H9 (cell line): ENCODE measurements around the gene TENT5A. TPM values are rescaled to one million over a fixed set of nuclear protein-coding genes. Genes with fewer than 3 reads are reported as not detected.

Experiments used
- DNase-seq: peaks from one replicate; pipeline ENCODE4 v3.0.0-alpha.2; 2017
- H2AFZ ChIP-seq: one replicate; pipeline ENCODE4 v1.6.1; 2013; ENCODE audit warnings: mild to moderate bottlenecking, low read length, control low read depth, moderate library complexity
- H2AK5ac ChIP-seq: 2 replicates; pipeline ENCODE4 v1.6.1; 2013; ENCODE audit warnings: low read length, control low read depth, mixed read lengths; ENCODE audit not compliant: insufficient read length
- H2BK120ac ChIP-seq: one replicate; pipeline ENCODE4 v1.6.1; 2013; ENCODE audit warnings: low read depth, mild to moderate bottlenecking, low read length, control low read depth, inconsistent platforms; ENCODE audit not compliant: poor library complexity, severe bottlenecking
- H2BK12ac ChIP-seq: 2 replicates; pipeline ENCODE4 v1.6.1; 2013; ENCODE audit warnings: low read length, control low read depth, mixed read lengths, low read depth; ENCODE audit not compliant: insufficient read length
- H2BK15ac ChIP-seq: 2 replicates; pipeline ENCODE4 v1.6.1; 2013; ENCODE audit warnings: low read depth, low read length, control low read depth
- H2BK20ac ChIP-seq: one replicate; pipeline ENCODE4 v1.6.1; 2013; ENCODE audit warnings: low read depth, mild to moderate bottlenecking, low read length, control low read depth, inconsistent platforms; ENCODE audit not compliant: poor library complexity, severe bottlenecking
- H2BK5ac ChIP-seq: 2 replicates; pipeline ENCODE4 v1.6.1; 2013; ENCODE audit warnings: low read length, control low read depth, mixed read lengths; ENCODE audit not compliant: insufficient read length
- H3K14ac ChIP-seq: 2 replicates; pipeline ENCODE4 v1.6.1; 2013; ENCODE audit warnings: low read length, control low read depth; ENCODE audit not compliant: insufficient read depth
- H3K18ac ChIP-seq: 2 replicates; pipeline ENCODE4 v1.6.1; 2013; ENCODE audit warnings: low read depth, mild to moderate bottlenecking, mixed read lengths, low read length, control low read depth; ENCODE audit not compliant: insufficient read length
- H3K23ac ChIP-seq: 2 replicates; pipeline ENCODE4 v1.6.1; 2013; ENCODE audit warnings: low read length, control low read depth, mixed read lengths, low read depth; ENCODE audit not compliant: insufficient read length
- H3K23me2 ChIP-seq: 2 replicates; pipeline ENCODE4 v1.6.1; 2013; ENCODE audit warnings: low read depth, mild to moderate bottlenecking, mixed read lengths, low read length, control low read depth; ENCODE audit not compliant: insufficient read length, poor library complexity, severe bottlenecking
- H3K27ac ChIP-seq: 2 replicates; pipeline ENCODE4 v1.5.1; 2013; ENCODE audit warnings: low read length, control low read depth, mixed read lengths, low read depth; ENCODE audit not compliant: insufficient read length
- H3K27me3 ChIP-seq: 2 replicates; pipeline ENCODE4 v1.6.1; 2013; ENCODE audit warnings: low read length, control low read depth, inconsistent platforms; ENCODE audit not compliant: insufficient read depth
- H3K4ac ChIP-seq: 2 replicates; pipeline ENCODE4 v1.6.1; 2013; ENCODE audit warnings: low read depth, mild to moderate bottlenecking, control low read depth, inconsistent platforms, low read length, moderate library complexity
- H3K4me1 ChIP-seq: 2 replicates; pipeline ENCODE4 v1.6.1; 2013; ENCODE audit warnings: low read length, control low read depth, inconsistent platforms; ENCODE audit not compliant: insufficient read depth
- H3K4me2 ChIP-seq: 2 replicates; pipeline ENCODE4 v1.6.1; 2013; ENCODE audit warnings: low read length, control low read depth, mixed read lengths; ENCODE audit not compliant: insufficient read length, insufficient read depth
- H3K56ac ChIP-seq: 2 replicates; pipeline ENCODE4 v1.6.1; 2013; ENCODE audit warnings: low read depth, mild to moderate bottlenecking, mixed read lengths, low read length, control low read depth; ENCODE audit not compliant: insufficient read length
- H3K79me1 ChIP-seq: 2 replicates; pipeline ENCODE4 v1.6.1; 2013; ENCODE audit warnings: low read depth, mild to moderate bottlenecking, moderate library complexity, low read length, control low read depth, inconsistent platforms; ENCODE audit not compliant: insufficient read depth, poor library complexity, severe bottlenecking
- H3K79me2 ChIP-seq: 2 replicates; pipeline ENCODE4 v1.6.1; 2013; ENCODE audit warnings: low read length, control low read depth, inconsistent platforms; ENCODE audit not compliant: insufficient read depth
- H3K9ac ChIP-seq: 2 replicates; pipeline ENCODE4 v1.6.1; 2013; ENCODE audit warnings: low read length, control low read depth, mixed read lengths; ENCODE audit not compliant: insufficient read length; ENCODE audit errors: extremely low read depth
- H3K9me3 ChIP-seq: one replicate; pipeline ENCODE4 v1.6.1; 2013; ENCODE audit warnings: low read depth, low read length, inconsistent platforms; ENCODE audit not compliant: control insufficient read depth
- H3T11ph ChIP-seq: one replicate; pipeline ENCODE4 v1.6.1; 2013; ENCODE audit warnings: mild to moderate bottlenecking, low read length, control low read depth, inconsistent platforms
- H4K20me1 ChIP-seq: one replicate; pipeline ENCODE4 v1.6.1; 2013; ENCODE audit not compliant: control insufficient read depth, insufficient read length, insufficient read depth
- H4K5ac ChIP-seq: 2 replicates; pipeline ENCODE4 v1.6.1; 2013; ENCODE audit warnings: low read depth, mild to moderate bottlenecking, mixed read lengths, low read length, control low read depth; ENCODE audit not compliant: insufficient read length
- H4K8ac ChIP-seq: replicated peaks from 2 replicates; pipeline ENCODE4 v1.6.1; 2013; ENCODE audit warnings: low read length, control low read depth, mixed read lengths, low read depth; ENCODE audit not compliant: insufficient read length
- H4K91ac ChIP-seq: 2 replicates; pipeline ENCODE4 v1.6.1; 2013; ENCODE audit warnings: low read depth, mild to moderate bottlenecking, moderate library complexity, mixed read lengths, low read length, control low read depth; ENCODE audit not compliant: insufficient read length
- H3K27ac Mint-ChIP-seq, 3 experiments: 2 replicates in 2 of 3; 3 replicates in 1 of 3; pipeline ENCODE4 v1.8.0; 2020 to 2021; ENCODE audit warnings: mixed read lengths in 3 of 3, mild to moderate bottlenecking in 1 of 3, moderate library complexity in 1 of 3
- H3K27me3 Mint-ChIP-seq: 2 replicates; pipeline ENCODE4 v1.8.0; 2021; ENCODE audit warnings: low read depth, mild to moderate bottlenecking, moderate library complexity, mixed read lengths
- H3K36me3 Mint-ChIP-seq, 3 experiments: 2 replicates in 2 of 3; 3 replicates in 1 of 3; pipeline ENCODE4 v1.8.0; 2020 to 2021; ENCODE audit warnings: low read depth in 3 of 3, mixed read lengths in 3 of 3; ENCODE audit not compliant: insufficient read depth in 1 of 3
- H3K4me1 Mint-ChIP-seq, 2 experiments: 2 replicates each; pipeline ENCODE4 v1.8.0; 2020; ENCODE audit warnings: mixed read lengths in 2 of 2
- H3K4me3 Mint-ChIP-seq, 2 experiments: 2 replicates in 1 of 2; 3 replicates in 1 of 2; pipeline ENCODE4 v1.8.0; 2020 to 2021; ENCODE audit warnings: mild to moderate bottlenecking in 2 of 2, mixed read lengths in 2 of 2, moderate library complexity in 1 of 2
- H3K9me3 Mint-ChIP-seq, 2 experiments: 2 replicates in 1 of 2; 3 replicates in 1 of 2; pipeline ENCODE4 v1.8.0; 2020; ENCODE audit warnings: mild to moderate bottlenecking in 2 of 2, mixed read lengths in 2 of 2, moderate library complexity in 1 of 2
- WGBS: extraction: QIAGEN DNeasy Blood & Tissue Kit; methylation state at CpG from one replicate; pipeline ENCODE4 v1.1.7; 2013; ENCODE audit warnings: missing lambda C conversion rate, low lambda C conversion rate, mixed read lengths; ENCODE audit not compliant: insufficient read length; ENCODE audit errors: extremely low coverage; 5-methylcytosine and 5-hydroxymethylcytosine counted together
- total RNA-seq: library from RNA; stranded (reverse); gene quantifications from 2 replicates; pipeline ENCODE4 v1.2.1, GENCODE V29; 2021
- TF ChIP-seq, protein P1 (sequence below): fragments of 200-600 bp; sonication (generic); conservative IDR thresholded peaks from 3 replicates; pipeline ENCODE4 v1.8.0; 2021; ENCODE audit warnings: antibody characterized with exemption, mild to moderate bottlenecking

The TENT5A gene
- total RNA-seq, 1 experiment from 2014 or later = 1.4 TPM

DNA sequence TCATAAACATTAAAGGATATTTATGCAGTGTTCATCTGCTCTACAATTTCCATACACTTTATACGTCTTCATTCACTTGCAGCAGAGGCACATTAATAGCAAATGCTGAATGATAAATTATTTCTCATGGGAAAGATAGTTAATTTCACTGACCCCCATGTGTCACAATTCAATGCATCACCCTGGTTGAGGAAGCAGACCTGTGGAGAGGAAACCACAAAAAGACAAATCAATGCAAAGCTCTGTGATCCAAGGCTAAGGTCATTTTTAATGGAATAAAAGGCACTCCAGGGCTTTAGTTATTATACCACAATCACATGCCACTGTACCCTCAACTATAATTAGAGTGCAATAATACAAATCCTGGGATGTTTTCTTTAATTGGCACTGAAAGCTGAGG lies 40.3 kb upstream of the TENT5A start:
- Histone ChIP-seq H3K23me2 (no peaks in the 10 kb centered on the region), H2BK5ac (no peak overlapping the region), H3K79me1 (no peaks in the 10 kb centered on the region), H3K27ac (no peak overlapping the region), H3K18ac (no peak overlapping the region), H3K9me3 (no peaks in the 10 kb centered on the region), H3K23ac (no peak overlapping the region), H3K4ac (no peak overlapping the region), H3K56ac (no peak overlapping the region), H2AFZ (no peak overlapping the region), H4K8ac (no peak overlapping the region), H4K5ac (no peak overlapping the region), H3K27me3 (no peaks in the 10 kb centered on the region), H3K79me2 (no peaks in the 10 kb centered on the region), H3K9ac (no peak overlapping the region), H3T11ph (no peak overlapping the region), H3K4me1 (peaks cover 4% of the 10 kb centered on the region; the same call in 1 of the 2 replicates), H4K91ac (no peak overlapping the region), H2BK15ac (no peak overlapping the region), H2BK12ac (no peak overlapping the region), H2BK120ac (no peak overlapping the region), H3K14ac (no peak overlapping the region), H3K4me2 (no peak overlapping the region), H4K20me1 (no peaks in the 10 kb centered on the region), H2AK5ac (no peak overlapping the region), H2BK20ac (no peak overlapping the region)
- Mint-ChIP-seq H3K27ac (no peak overlapping the region), H3K9me3 (peaks cover 0 to 9% of the 10 kb centered on the region in 2 experiments; a peak in 2 of 5 replicates), H3K27me3 (no peaks in the 10 kb centered on the region), H3K4me1 (peaks cover 27 to 32% of the 10 kb centered on the region in 2 experiments), H3K4me3 (no peak overlapping the region), H3K36me3 (peaks cover 0 to 6% (median 0%) of the 10 kb centered on the region in 3 experiments; a peak in 2 of 7 replicates)
- TF ChIP-seq, protein P1, sequence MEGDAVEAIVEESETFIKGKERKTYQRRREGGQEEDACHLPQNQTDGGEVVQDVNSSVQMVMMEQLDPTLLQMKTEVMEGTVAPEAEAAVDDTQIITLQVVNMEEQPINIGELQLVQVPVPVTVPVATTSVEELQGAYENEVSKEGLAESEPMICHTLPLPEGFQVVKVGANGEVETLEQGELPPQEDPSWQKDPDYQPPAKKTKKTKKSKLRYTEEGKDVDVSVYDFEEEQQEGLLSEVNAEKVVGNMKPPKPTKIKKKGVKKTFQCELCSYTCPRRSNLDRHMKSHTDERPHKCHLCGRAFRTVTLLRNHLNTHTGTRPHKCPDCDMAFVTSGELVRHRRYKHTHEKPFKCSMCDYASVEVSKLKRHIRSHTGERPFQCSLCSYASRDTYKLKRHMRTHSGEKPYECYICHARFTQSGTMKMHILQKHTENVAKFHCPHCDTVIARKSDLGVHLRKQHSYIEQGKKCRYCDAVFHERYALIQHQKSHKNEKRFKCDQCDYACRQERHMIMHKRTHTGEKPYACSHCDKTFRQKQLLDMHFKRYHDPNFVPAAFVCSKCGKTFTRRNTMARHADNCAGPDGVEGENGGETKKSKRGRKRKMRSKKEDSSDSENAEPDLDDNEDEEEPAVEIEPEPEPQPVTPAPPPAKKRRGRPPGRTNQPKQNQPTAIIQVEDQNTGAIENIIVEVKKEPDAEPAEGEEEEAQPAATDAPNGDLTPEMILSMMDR = no peak
- no CpG with 5 or more reads among the region's 1 CpG for WGBS
- no peak for DNase-seq
